HuH-7.5 (cell line): ENCODE data around the gene SMAD6.

Source experiments
- DNase-seq: peaks from one replicate; pipeline ENCODE4 v3.0.0; 2011; ENCODE audit warnings: low spot score

SMAD6 gene

DNA sequence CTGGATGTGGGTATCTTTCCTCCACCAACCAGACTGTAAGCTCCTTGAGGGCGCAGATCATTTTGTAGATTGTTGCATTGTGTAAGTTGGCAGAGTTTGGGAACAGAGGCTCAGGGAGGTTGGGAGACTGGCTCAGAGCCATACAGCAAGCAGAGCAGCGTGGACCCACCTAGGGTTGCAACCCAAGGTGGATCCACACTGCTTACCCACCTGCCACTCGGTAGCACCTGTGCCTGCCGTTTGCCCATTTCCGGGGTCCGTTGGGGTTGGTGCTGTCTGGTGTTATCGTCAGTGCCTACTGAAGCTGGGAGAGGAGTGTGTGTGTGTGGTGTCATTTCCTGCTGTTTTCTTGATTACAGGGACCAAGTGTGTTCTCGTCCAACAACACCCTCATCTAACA is 19.0 kb downstream of the SMAD6 start:
- DNase-seq, result no peak

DNA sequence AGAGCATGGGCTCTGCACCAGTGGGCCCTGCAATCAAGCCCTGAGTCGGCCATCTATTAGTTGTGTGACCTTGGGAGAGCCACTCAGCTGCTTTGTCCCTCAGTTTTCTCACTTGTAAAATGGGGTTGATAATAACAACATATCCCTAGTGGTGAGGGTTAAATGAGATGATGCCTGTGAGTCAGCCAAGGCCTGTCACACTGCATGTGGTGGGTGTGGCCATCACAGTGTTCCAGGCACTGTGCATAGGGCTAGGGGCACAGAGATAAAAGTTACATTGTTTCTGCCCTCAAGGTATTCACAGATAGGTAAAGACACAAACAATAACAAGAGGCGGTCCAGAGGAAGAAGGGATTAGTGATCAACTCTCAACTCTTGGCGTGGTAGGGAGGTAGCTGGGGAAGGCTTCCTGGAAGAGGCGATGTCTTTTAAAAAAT is 19.5 kb downstream of the SMAD6 start:
- no peak for DNase-seq

DNA sequence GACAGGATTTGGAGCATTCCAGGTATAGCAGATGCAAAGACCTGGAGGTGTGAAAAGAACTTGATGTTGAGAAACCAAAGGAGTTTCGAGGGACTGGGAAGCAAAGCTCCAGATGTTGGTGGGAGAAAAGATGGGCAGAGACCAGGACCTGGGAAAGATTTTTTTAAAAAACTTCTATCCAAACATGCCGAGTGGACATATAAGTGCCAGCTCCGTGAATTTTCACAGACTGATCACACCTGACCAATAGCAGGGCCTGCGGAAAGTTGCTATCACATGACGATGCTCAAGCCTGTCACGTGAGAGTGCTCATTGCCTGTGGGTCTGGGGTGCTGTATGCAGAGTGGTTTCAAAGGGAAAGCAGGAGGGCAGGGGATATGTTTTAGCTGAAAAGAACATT is 19.9 kb downstream of the SMAD6 start:
- DNase-seq, result no peak

DNA sequence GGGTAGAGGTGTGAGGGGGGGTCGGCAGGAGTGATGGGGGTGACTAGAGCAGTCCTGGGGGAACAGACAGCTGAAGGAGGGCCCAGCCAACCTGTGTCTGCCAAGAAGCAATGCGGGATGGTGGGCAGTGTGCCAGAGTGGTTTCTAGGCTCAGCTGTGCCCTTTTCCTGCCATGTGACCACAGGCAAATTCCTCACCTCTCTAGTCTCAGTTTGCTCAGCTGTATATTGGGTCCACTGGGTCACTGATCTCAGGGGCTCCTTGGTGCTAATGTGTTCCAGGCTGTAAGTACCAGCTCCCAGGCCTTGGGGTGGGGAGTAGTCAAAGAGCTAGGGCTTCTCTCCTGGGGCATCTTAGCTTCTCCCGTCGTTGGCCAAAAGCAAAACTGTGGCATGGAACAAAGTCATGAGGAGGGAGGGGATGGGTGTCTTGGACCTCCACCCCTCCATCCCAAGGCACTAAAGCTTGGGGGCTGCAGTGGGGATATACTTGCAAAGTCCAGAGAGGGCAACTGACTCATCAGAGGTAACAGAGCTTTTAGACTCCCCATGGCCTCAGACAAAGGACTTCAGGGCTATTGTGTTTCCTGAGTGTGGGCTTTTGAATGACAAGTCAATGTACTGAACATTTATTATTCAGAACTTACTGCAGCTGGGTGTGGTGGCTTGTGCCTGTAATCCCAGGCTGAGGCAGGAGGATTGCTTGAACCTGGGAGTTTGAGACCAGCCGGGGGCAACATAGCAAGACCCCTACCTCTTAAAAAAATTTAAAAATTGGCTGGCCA is 20.9 kb downstream of the SMAD6 start:
- no peak for DNase-seq

DNA sequence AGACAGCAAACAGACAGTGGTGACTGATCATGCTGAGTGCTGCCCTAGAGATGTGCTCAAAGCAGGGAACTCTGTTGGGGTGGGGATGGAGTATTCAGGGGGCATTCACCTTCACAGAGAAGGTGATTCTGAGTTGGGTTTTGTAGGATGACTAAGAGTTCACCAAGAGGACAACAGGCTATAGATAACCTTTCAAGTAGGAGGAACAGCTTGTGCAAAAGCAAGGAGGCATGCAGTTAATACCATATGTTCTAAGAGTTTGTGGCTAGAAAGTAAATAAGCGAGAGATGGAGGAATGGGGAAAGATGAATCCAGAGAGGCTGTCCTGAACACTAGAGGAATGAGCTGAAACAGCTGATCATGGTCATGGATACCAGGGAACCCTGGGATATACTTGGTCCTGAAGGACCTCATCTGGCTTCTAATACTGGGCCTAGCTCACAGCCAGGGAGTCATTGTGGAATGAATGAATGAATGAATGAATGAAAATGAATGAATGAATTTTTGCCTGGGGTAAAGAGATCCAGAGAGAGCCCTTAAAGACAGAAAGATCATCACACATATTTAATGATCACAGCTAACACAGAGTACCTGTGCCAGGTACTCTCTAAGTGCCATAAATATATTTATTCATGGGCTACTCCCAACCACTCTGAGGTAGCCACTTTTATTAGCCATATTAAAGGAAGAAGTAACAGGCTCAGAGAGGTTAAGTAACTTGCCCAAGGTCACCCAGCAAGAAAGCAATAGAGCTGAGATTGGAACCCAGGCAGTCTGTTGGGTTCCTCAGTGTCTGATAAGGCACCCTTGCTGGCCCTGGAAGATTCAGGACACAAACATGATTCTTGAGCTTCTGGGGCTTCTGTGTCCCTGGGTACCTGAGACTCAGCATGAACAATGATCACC is 22.0 kb downstream of the SMAD6 start:
- DNase-seq, result no peak

DNA sequence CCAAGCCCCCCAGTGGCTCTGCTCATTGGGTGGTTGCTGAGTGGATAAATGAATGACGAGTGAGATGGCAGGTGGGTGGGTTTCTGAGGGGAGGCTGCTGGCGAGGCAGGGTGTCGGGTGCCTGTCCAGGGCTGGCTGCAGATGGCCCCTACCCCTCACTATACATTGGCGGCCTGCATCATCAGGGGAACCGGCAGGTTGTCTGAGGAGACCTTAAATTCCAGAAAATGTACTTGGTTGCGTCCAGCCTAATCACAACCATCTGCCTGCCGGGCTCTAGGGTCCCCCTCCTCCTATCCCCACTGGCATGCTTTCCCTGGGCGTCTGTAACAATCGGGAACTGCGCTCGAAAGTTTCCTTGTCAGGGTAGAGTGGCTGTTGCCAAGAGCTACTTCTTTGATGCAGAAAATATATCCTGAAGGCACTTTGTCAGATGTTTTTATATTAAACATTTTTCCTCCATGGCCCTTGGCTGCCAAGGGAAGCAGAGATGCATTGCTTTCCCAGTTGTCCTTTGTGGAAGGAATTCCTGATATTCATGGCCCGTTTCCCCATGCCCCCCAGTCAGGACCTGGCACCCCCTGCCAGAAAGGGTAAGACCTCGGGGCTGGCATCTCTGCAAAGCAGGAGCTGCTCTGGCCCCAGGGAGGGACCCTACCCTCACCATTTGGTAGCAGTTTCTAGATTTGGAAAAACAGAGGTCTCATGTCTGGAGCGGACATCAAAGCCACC is 22.9 kb downstream of the SMAD6 start:
- no peak for DNase-seq

DNA sequence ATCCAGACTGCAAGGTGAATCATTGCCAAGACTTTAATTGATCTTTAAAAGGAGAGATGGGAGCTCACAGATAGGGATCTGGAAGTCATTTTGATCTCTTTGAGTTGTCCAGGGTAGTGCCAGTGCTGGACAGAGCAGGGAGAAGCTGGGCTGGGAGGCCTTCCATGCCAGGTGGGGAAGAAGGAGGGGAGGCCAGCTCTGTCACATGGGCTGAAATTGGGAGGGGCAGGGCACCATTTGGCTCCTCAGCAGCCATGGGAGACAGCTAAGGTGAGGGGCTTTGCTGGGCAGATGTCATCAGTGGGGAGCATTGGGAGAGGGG is 23.4 kb downstream of the SMAD6 start:
- no peak for DNase-seq

DNA sequence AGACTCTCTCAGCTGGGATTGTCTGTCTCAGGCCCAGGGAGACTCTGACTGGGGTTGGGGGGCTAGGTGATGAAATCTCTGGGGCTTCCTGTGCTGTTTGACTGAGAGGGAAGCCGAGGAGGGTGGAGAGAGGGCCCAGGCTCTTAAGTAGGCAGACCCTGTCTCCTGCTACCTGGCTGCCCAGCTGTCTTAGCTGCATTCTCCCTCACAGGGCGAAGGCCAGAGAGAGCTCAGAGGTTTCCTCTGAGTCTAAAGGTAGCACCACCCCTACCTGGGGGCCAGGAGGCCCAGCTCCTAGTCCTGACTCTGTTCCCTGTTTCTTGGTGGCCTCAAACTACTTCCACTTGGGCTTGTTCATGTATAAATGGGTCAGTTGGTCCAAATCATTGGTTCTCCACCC is 24.4 kb downstream of the SMAD6 start:
- DNase-seq, result no peak

DNA sequence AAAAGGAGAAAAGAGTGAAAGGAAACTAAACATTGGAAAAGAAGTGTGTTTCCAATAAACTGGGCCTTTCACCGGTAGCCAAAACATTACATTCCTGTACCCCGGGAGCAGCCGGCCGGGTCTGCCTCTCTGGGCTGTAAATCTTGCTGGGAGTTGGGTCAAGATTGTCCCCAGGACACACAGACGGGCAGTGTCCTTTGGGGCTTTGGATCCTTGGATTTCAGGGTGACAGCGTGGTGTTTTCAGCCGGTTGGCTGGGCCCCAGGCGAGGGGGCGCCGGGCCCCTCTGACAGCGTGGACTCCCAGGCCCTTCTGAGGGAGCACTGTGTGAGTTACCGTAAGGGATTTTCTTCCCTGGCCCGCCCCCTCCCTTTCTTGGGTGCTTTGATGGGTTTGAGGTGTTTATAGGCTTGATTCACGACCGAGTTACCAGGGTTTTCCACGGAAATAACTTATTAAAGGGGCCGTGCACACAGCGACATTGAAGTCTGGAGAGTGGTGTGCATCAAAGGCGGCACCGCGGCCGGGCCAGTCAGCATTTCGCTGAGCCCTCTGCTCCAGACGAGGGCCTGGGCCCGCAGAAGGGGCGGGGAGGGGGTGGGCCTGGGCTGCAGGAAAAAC is 27.4 kb downstream of the SMAD6 start:
- DNase-seq, result no peak

DNA sequence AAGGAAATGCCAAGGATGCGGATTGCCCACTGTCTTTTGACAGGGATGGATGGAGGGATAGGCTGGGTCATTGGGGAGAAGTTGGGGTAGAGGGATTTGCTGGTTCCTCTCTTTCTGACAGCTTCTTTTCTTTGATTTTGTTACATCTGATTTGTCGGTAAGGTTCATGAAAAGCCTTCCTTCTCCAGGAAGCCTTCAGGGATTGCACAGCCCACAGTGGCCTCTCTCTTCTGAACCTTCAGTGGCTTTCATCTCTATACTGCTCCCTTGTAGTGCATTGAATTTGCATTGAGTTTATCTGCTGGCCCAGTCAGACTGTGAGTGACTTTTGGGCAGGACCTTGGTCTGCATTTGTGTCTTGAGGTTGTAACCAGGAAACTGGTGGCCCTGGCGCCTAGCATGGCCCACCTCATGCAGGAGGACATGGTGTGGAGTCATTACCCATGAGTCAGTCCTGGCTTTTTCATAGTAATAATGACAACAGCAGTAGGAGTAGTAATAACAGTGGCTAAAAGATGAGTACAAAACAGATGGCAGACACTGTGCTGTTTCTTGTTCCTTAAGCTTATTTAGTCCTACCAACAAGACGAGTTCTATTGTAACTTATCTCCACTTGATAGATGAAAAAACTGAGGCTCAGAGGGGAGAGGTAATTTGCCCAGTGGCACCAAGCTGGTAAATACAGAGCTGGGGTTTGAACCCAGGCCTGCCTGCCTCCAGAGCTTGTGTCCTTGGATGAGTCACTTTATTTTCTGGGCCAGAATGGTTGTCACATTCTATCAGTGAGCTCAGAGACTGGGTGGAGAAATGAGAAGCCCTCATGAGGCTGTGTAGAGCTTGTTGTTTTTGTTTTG is 28.4 kb downstream of the SMAD6 start:
- DNase-seq, result no peak

DNA sequence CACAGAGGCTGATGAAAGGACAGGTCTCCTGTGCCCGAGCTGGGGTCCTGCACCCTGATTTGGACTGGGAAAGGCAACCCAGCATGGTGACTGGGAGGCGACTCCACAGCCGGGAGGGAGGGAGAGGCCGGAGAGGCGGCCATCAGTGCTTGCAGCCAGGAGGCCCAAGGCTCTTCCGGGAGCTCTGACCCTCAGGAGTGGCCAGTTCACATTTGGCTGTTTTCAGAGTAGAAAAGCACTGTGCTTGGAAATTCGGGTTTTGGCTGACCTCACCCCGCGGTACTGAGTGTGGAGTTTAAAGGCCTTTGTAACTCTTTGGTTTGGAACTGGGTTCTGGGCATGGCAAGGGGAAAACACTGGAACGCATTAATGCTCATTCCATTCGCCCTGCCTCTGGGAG is 31.9 kb downstream of the SMAD6 start:
- DNase-seq, result no peak

DNA sequence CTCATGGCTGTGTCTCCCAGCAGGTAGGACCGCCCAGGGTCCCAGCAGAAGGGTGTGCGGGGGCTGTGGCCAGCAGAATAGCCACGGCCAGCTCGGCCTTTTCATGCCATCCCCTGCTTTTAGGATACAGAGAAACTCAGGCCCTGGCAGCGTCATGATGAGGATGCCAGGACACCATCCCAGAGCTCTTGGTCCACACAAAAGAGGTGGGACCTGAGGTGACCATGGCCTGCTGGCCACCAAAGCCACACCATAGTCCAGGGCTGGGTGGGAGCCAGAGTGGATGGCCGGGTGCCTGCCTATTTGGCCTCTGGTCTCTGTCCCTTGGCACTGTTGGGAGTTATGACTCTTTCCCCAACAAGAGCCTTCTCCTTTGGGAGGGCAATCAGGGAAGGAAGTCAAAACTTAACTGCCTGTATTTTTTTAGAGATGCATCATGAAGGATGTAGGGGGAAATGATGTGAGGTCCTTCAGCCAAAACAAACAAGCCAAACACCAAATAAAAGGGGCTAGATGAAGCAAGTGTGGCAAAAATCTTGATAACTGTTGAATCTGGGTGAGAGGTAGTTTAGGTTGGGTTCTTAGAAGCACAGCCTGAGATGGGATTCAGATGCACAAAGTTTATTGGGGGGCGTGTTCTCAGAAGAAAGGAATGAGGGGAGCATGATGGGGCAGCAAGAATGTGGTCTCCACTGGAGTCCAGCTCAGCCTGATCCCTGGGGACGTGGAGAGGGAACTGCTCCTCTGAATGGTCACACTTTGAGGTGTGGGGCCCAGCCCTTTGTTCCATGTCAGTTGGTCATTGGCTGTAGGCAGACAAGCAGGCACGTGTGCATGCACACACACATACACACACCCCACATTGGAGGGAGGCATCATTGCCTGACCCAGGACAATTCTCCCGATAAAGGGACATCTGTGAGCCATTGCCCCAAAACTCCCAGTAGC is 33.2 kb downstream of the SMAD6 start:
- no peak for DNase-seq

DNA sequence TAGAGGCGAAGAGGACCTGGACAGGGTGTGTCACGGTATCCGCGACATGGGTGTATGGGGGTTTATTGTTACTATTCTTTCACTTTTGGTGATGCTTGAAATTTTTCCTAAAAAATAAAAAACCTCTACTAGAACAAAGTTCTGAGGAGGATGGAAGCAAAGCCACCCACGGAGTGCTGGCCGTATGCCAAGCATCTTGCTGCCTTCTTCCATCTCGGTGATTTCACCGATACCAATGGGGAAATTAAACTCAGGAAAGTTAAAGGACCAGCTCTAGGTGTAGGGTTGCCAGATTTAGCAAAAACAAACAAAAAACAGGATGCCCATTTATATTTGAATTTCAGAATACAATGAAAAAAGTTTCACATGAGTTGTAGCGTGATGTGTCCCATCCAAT is 33.9 kb downstream of the SMAD6 start:
- no peak for DNase-seq

DNA sequence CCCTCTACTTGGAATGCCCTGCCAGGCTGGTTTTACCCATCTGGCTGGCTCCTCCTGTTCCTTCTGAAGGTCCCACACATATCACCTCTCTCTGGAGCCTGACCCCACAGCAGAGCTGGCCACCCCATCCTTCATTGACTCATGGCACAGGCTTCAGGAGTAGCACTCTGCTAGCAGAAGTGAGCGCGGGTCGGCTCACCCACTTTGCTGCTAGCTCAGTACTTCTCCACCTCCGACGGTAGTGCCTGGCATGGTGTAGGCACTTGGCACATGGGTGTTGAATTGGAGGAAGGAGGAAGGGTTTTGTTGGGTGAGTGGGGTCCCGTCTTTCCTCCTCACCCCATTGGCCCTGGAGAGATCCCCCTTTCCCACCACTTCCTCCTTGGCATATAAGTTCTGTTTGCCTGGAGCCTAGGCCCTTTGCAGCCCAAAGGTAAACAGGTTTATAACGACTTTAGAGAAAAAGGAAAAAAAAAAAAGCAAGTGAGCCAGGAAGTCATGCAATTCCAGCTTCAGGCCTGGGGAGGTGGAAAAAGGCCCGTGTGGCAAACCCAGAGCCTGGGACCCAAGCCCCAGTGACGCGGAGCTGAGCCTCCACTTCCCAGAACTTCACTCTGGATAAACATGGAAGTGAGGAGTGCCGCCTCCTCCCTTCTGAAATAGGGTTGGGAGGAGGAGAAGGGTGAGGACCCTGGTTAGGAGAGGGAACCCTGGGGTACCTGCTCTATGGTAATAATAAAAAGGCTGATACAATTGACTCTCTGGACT is 35.4 kb downstream of the SMAD6 start:
- no peak for DNase-seq

DNA sequence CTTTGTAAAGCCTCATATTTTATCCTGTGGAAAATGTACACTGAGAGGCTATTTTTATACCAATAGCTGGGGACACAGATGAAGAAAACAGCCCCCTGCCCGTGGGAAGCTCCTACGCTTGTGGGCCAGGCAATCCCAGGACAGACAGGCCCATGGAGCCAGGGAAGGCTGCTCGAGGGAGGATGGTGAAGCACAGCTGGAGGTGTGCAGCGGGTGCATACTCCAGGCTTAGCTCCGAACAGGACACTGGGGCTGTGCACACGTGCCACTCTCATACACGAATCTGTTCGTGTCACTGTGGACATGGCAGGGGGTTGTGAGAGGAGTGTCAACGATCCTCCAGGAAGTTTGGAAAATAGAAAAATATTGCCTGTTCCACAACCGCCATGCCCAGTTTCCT is 36.1 kb downstream of the SMAD6 start:
- DNase-seq, result no peak

DNA sequence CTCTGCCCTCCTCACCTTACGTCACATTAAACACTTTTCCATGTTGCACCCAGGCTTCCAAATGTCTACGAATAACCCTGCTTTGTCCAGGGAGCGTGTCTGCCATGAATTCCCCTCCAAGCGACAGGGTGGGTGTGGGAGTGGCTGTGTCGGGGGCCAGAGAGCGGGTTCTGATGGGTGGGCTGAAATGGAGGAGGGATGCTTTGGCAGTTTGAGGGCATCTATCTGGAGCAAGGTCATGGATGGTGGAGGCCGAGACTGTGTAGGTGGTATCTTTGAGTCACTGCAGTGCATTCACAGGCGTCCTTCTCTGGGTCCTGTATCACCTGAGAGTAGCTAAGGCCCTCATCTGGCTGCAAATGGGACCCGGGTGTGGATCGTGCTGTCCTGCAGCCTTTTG is 36.6 kb downstream of the SMAD6 start:
- DNase-seq, result no peak

DNA sequence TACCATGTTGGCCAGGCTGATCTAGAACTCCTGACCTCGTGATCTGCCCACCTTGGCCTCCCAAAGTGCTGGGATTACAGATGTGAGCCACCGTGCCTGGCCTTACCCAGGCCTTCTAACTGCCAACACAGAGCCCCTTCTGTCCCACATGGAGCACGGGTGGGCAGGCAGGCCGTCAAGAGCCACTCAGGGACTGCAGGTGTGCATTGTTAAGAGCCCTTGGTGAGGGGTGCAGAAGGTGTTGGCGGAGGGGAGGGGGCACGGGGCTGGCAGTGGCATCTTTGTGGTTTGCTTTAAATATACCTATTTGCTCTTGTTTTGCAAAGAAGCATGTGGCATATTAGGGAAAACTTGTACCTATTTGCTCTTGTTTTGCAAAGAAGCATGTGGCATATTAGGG is 37.3 kb downstream of the SMAD6 start:
- no peak for DNase-seq

DNA sequence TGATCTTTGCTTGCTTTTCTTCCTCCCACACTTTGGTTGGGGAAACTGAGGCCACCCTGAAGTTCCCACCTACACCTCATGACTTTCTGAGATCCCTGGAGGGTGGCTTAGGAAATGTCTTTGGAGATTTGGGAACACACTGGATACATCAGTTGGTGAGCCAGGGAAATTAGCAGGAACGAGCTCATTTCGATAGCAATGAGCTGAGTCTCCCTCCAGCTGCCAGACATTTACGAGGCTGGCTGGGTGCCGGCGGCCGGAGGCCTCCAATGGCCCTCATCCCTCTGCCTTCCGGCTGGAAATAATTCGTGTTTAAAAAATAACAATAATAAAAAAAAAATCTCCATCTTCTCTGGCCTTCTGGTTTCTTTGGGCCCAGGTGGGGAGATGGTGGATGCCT is 38.8 kb downstream of the SMAD6 start:
- no peak for DNase-seq

DNA sequence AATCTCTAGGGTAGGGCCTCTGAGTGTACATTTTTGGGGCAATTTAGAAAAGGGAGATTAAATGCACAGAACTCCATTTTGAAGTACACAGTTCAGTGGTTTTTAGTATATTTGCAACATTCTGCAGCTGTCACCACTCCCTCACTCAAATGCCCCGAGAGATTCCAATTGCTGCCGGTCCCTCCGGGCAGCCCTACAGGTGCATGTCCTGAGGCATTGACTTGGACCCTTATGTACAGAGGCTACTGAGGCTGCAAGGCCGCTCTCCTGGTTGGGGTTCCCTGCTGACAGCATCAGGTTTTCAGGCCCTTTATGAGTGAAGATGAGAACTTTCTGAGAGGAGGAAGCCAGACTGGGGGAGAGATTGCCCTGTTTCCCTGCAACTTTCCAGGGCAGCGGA is 39.6 kb downstream of the SMAD6 start:
- DNase-seq, result no peak

DNA sequence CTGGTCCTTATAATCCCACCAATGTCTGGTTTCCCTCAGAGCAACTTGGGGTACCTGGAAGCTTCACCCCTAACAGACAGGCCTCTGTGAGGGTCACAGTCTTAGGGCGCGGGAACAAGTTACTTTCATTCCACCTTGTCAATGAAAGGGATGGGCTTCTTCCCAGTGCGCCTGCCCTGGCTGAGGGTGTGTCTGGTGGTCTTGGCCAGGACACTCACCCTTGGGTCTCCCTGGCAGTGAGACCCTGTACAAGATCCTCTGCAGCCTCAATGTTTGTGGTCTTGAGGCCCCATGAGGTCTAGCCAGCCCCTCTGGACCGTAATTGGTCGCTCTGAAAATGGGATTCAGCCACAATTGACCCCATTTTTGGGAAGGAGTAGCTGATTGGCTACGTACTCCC is 40.2 kb downstream of the SMAD6 start:
- no peak for DNase-seq
